Measurements from ENCODE around the gene HLCS.
"Not testable (repeated sequence)": the region's sequence is repeated elsewhere in the genome, so short reads cannot be mapped to it uniquely, and the experiment has no call there.

The HLCS gene

GRCh38 chr21:36973986-36974850, 7.7 kb upstream of the HLCS start:
- Mint-ChIP-seq H3K36me3 (ENCODE audit: low read depth) (no peaks in the 10 kb centered on the region), H3K9me3 (no peaks in the 10 kb centered on the region), H3K27me3 (no peaks in the 10 kb centered on the region), H3K4me3 (no peak overlapping the region), H3K4me1 (peaks cover 19% of the 10 kb centered on the region), H3K27ac (no peak overlapping the region)
- ATAC-seq (no peak), DNase-seq (no peak)

- Mint-ChIP-seq H3K27me3 (no peaks in the 10 kb centered on the region), H3K36me3 (ENCODE audit: low read depth) (no peaks in the 10 kb centered on the region), H3K4me3 (no peak overlapping the region), H3K4me1 (peaks cover 18% of the 10 kb centered on the region), H3K9me3 (no peaks in the 10 kb centered on the region), H3K27ac (no peak overlapping the region)
- no peak for ATAC-seq
- no peak for DNase-seq
Observed at GRCh38 chr21:36968976-36969375, 2.5 kb upstream of the HLCS start.

- Mint-ChIP-seq H3K4me1 (peaks cover 18% of the 10 kb centered on the region), H3K27ac (no peak overlapping the region), H3K9me3 (no peaks in the 10 kb centered on the region), H3K36me3 (ENCODE audit: low read depth) (no peaks in the 10 kb centered on the region), H3K27me3 (no peaks in the 10 kb centered on the region), H3K4me3 (no peak overlapping the region)
- no peak for DNase-seq
- ATAC-seq = no peak
Observed at GRCh38 chr21:36968414-36968813, 1.9 kb upstream of the HLCS start.

- no peak for ATAC-seq
- Mint-ChIP-seq H3K27me3 (no peaks in the 10 kb centered on the region), H3K9me3 (no peaks in the 10 kb centered on the region), H3K4me3 (peak overlapping the region; percentile 75), H3K27ac (peak overlapping the region; percentile 69), H3K36me3 (ENCODE audit: low read depth) (peaks cover under 1% of the 10 kb centered on the region), H3K4me1 (peaks cover 18% of the 10 kb centered on the region)
- no peak for DNase-seq
Observed at GRCh38 chr21:36966821-36967768, 626 bp upstream of the HLCS start.

GRCh38 chr21:36965720-36966065, 776 bp downstream of the HLCS start:
- DNase-seq = no peak
- Mint-ChIP-seq H3K4me1 (peaks cover 18% of the 10 kb centered on the region), H3K27ac (peak overlapping the region; percentile 90), H3K4me3 (peak overlapping the region; percentile 86), H3K36me3 (ENCODE audit: low read depth) (peaks cover 7% of the 10 kb centered on the region), H3K27me3 (no peaks in the 10 kb centered on the region), H3K9me3 (no peaks in the 10 kb centered on the region)
- no peak for ATAC-seq

- H3K27me3 Mint-ChIP-seq = no peaks in the 10 kb centered on the region
- H3K36me3 Mint-ChIP-seq (ENCODE audit: low read depth) = peaks cover 11% of the 10 kb centered on the region
- H3K4me3 Mint-ChIP-seq = peak overlapping the region; percentile 86
- no peaks in the 10 kb centered on the region for H3K9me3 Mint-ChIP-seq
- H3K4me1 Mint-ChIP-seq = peaks cover 18% of the 10 kb centered on the region
- no peak for DNase-seq
- no peak for ATAC-seq
- H3K27ac Mint-ChIP-seq = peak overlapping the region; percentile 90
Observed at GRCh38 chr21:36964827-36965719, 1.4 kb downstream of the HLCS start.

GRCh38 chr21:36964398-36964797, 2.1 kb downstream of the HLCS start:
- DNase-seq (no peak), ATAC-seq (no peak)
- Mint-ChIP-seq H3K27me3 (no peaks in the 10 kb centered on the region), H3K27ac (no peak overlapping the region), H3K4me3 (peak overlapping the region; percentile 9), H3K9me3 (no peaks in the 10 kb centered on the region), H3K36me3 (ENCODE audit: low read depth) (peaks cover 14% of the 10 kb centered on the region), H3K4me1 (peaks cover 18% of the 10 kb centered on the region)

GRCh38 chr21:36962098-36962780, 4.2 kb downstream of the HLCS start:
- H3K4me1 Mint-ChIP-seq = peaks cover 18% of the 10 kb centered on the region
- H3K4me3 Mint-ChIP-seq = no peak overlapping the region
- no peak overlapping the region for H3K27ac Mint-ChIP-seq
- no peaks in the 10 kb centered on the region for H3K27me3 Mint-ChIP-seq
- no peaks in the 10 kb centered on the region for H3K9me3 Mint-ChIP-seq
- ATAC-seq (no peak), DNase-seq (no peak)
- H3K36me3 Mint-ChIP-seq (ENCODE audit: low read depth) = peaks cover 14% of the 10 kb centered on the region

GRCh38 chr21:36960676-36961284, 5.7 kb downstream of the HLCS start:
- Mint-ChIP-seq H3K27me3 (no peaks in the 10 kb centered on the region), H3K36me3 (ENCODE audit: low read depth) (peaks cover 20% of the 10 kb centered on the region), H3K4me3 (no peak overlapping the region), H3K27ac (no peak overlapping the region), H3K4me1 (peaks cover 15% of the 10 kb centered on the region), H3K9me3 (no peaks in the 10 kb centered on the region)
- DNase-seq = no peak
- no peak for ATAC-seq

GRCh38 chr21:36959020-36959835, 7.2 kb downstream of the HLCS start:
- Mint-ChIP-seq H3K36me3 (ENCODE audit: low read depth) (peaks cover 22% of the 10 kb centered on the region), H3K4me1 (no peaks in the 10 kb centered on the region), H3K27me3 (no peaks in the 10 kb centered on the region), H3K9me3 (no peaks in the 10 kb centered on the region), H3K4me3 (no peak overlapping the region), H3K27ac (no peak overlapping the region)
- ATAC-seq = no peak
- DNase-seq = no peak

GRCh38 chr21:36955783-36956182, 10.7 kb downstream of the HLCS start:
- Mint-ChIP-seq H3K27ac (no peak overlapping the region), H3K36me3 (ENCODE audit: low read depth) (peaks cover 19% of the 10 kb centered on the region), H3K4me1 (no peaks in the 10 kb centered on the region), H3K9me3 (no peaks in the 10 kb centered on the region), H3K4me3 (no peak overlapping the region), H3K27me3 (no peaks in the 10 kb centered on the region)
- DNase-seq = no peak
- no peak for ATAC-seq

- H3K4me1 Mint-ChIP-seq, H3K9me3 Mint-ChIP-seq, H3K27ac Mint-ChIP-seq, H3K4me3 Mint-ChIP-seq, DNase-seq, ATAC-seq, H3K27me3 Mint-ChIP-seq: not testable (repeated sequence)
- H3K36me3 Mint-ChIP-seq (ENCODE audit: low read depth) = peaks cover 22% of the 10 kb centered on the region
Observed at GRCh38 chr21:36952331-36952730, 14.1 kb downstream of the HLCS start.
